K562 (cell line): ENCODE measurements around the gene KCNN4. TPM values are rescaled to one million over a fixed set of nuclear protein-coding genes. Genes with fewer than 3 reads are reported as not detected.
A peak's percentile ranks its signal among the peaks of the same experiment; 100 is the strongest.

ENCODE experiments used
- ADNP ChIP-seq: fragments of 200-800 bp; sonication (Bioruptor generic); IDR thresholded peaks from 2 replicates; pipeline ENCODE4 v1.6.1; 2016; ENCODE audit warnings: missing genetic modification characterization, missing compliant biosample characterization
- BCOR ChIP-seq: fragments of 450-650 bp; IDR thresholded peaks from 2 replicates; pipeline ENCODE4 v1.6.1; 2016
- BRD4 ChIP-seq: fragments of 200-600 bp; sonication (generic); IDR thresholded peaks from 2 replicates; pipeline ENCODE4 v1.6.1; 2017; ENCODE audit warnings: inconsistent platforms
- CEBPG ChIP-seq, 3 experiments: fragments of 200-800 bp in 1 of 3; sonication (Bioruptor generic) in 1 of 3; sonication (generic) in 1 of 3; formaldehyde crosslinking in 1 of 3; IDR thresholded peaks in 2 of 3; conservative IDR thresholded peaks in 1 of 3; 2 replicates each; pipeline versions ENCODE4 v1.6.1 to v1.8.0; 2016 to 2022; ENCODE audit warnings: missing compliant biosample characterization in 2 of 3, missing genetic modification characterization in 2 of 3, mild to moderate bottlenecking in 1 of 3, missing genetic modification reagents in 1 of 3
- EWSR1 ChIP-seq: fragments of 450-650 bp; IDR thresholded peaks from 2 replicates; pipeline ENCODE4 v1.6.1; 2018; ENCODE audit warnings: borderline replicate concordance, mild to moderate bottlenecking, low read depth, moderate library complexity; ENCODE audit not compliant: partially characterized antibody
- HDGF ChIP-seq: fragments of 450-650 bp; IDR thresholded peaks from 2 replicates; pipeline ENCODE4 v1.6.1; 2016
- KHSRP ChIP-seq: fragments of 450-650 bp; IDR thresholded peaks from 2 replicates; pipeline ENCODE4 v1.6.1; 2017
- LCOR ChIP-seq: sonication (generic); formaldehyde crosslinking; IDR thresholded peaks from 2 replicates; pipeline ENCODE4 v1.8.0; 2022; ENCODE audit warnings: mild to moderate bottlenecking, missing genetic modification reagents
- MTA2 ChIP-seq: fragments of 450-650 bp; IDR thresholded peaks from 2 replicates; pipeline ENCODE4 v1.6.1; 2016; ENCODE audit warnings: low read depth
- NCOA1 ChIP-seq: fragments of 450-650 bp; IDR thresholded peaks from 2 replicates; pipeline ENCODE4 v1.6.1; 2016; ENCODE audit warnings: low read depth
- PHB2 ChIP-seq: fragments of 450-650 bp; IDR thresholded peaks from 2 replicates; pipeline ENCODE4 v1.6.1; 2017; ENCODE audit warnings: low read depth
- RBM22 ChIP-seq: fragments of 200-400 bp; formaldehyde crosslinking; IDR thresholded peaks from 2 replicates; pipeline ENCODE4 v1.6.1; 2018; ENCODE audit warnings: low read length, low read depth; ENCODE audit not compliant: poor library complexity, severe bottlenecking
- RCOR1 ChIP-seq, 2 experiments: IDR thresholded peaks; 2 replicates each; pipeline ENCODE4 v1.6.1; 2012; ENCODE audit warnings: low read depth in 2 of 2, low read length in 2 of 2, borderline replicate concordance in 1 of 2, improper control_type of control experiment in 1 of 2
- TCF7 ChIP-seq: sonication (generic); IDR thresholded peaks from 2 replicates; pipeline ENCODE4 v1.6.1; 2016; ENCODE audit warnings: antibody characterized with exemption, borderline replicate concordance
- polyA plus RNA-seq, 8 experiments: library from polyadenylated mRNA; depleted of rRNA in 4 of 8; stranded (reverse) in 5 of 8; unstranded in 3 of 8; fragments of >200 nt; fragmentation: Nextera tagmentation in 2 of 8; fragmentation: Illumina TruSeq in 1 of 8; extraction: Ambion mirVana in 2 of 8; extraction: Trizol in 1 of 8; gene quantifications; 2 replicates each; pipeline versions ENCODE4 v1.2.1 to v1.2.3, GENCODE V29; 2011 to 2014; ENCODE audit warnings: inconsistent platforms in 1 of 8, missing spikeins in 1 of 8
- total RNA-seq, 7 experiments: library from RNA; depleted of rRNA in 6 of 7; stranded (reverse); fragments of >200 nt in 6 of 7; fragmentation: Illumina TruSeq in 2 of 7; extraction: Trizol in 2 of 7; gene quantifications; 2 replicates each; pipeline versions ENCODE4 v1.2.1 to v1.2.3, GENCODE V29; 2011 to 2021; ENCODE audit warnings: low replicate concordance in 1 of 7
- TF ChIP-seq, protein P1 (sequence below): fragments of 250-450 bp; sonication (Bioruptor Pico); IDR thresholded peaks from 2 replicates; pipeline ENCODE4 v1.4.0; 2020; ENCODE audit warnings: mild to moderate bottlenecking
- TF ChIP-seq, protein P2 (sequence below): fragments of 250-450 bp; sonication (Bioruptor Pico); IDR thresholded peaks from 2 replicates; pipeline ENCODE4 v1.8.0; 2021; ENCODE audit warnings: moderate library complexity, mild to moderate bottlenecking, inconsistent platforms
- TF ChIP-seq, protein P3 (sequence below): fragments of 250-450 bp; sonication (Bioruptor Pico); IDR thresholded peaks from 2 replicates; pipeline ENCODE4 v1.4.0; 2020
- TF ChIP-seq, protein P4 (sequence below): IDR thresholded peaks from 2 replicates; pipeline ENCODE4 v1.6.1; 2011; ENCODE audit warnings: borderline replicate concordance, low read depth, mild to moderate bottlenecking, moderate library complexity, low read length; ENCODE audit not compliant: insufficient read depth, poor library complexity, severe bottlenecking
- TF ChIP-seq, protein P5 (sequence below): fragments of 250-450 bp; sonication (Bioruptor Pico); IDR thresholded peaks from 2 replicates; pipeline ENCODE4 v1.5.0; 2021
- TF ChIP-seq, protein P6 (sequence below): sonication (generic); formaldehyde crosslinking; IDR thresholded peaks from 2 replicates; pipeline ENCODE4 v1.5.0; 2020; ENCODE audit warnings: missing genetic modification reagents

Gene KCNN4
- total and polyA plus RNA-seq, 9 of the 15 experiments (the other 6 are each of a cell fraction or from before 2014, with no cell fraction given): 0.53 to 37.7 (median 25.9) TPM

DNA sequence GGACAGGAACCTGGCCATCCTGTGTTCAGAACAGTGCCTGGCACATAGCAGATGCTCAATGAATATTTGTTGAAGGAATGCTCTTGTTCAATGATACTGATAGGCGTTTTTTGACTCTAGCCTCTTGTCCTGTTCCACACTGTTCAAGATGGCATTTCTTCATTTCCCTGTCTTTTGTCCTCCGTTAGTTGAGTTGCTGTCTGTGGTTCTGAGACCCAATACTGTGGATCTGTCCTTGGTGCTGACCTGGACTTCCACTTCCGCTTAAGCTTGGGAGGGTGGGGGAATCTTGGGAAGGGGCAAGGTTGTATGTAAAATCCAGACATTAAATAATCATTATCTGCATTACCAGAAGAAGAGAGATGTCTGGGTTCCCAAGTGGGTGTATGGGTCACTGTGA, 8.3 kb upstream of the KCNN4 start (continued):
- TF ChIP-seq, protein P1, sequence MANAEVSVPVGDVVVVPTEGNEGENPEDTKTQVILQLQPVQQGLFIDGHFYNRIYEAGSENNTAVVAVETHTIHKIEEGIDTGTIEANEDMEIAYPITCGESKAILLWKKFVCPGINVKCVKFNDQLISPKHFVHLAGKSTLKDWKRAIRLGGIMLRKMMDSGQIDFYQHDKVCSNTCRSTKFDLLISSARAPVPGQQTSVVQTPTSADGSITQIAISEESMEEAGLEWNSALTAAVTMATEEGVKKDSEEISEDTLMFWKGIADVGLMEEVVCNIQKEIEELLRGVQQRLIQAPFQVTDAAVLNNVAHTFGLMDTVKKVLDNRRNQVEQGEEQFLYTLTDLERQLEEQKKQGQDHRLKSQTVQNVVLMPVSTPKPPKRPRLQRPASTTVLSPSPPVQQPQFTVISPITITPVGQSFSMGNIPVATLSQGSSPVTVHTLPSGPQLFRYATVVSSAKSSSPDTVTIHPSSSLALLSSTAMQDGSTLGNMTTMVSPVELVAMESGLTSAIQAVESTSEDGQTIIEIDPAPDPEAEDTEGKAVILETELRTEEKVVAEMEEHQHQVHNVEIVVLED (CRISPR knock-in tag): no peak
- no peak for TF ChIP-seq BCOR
- TF ChIP-seq LCOR (CRISPR knock-in tag): peak; percentile 95
- peak in 1 of 2 experiments; percentile 71; a peak in 1 of 4 replicates for TF ChIP-seq RCOR1 (IDR thresholded peaks at IDR 0.05; ENCODE audit: borderline replicate concordance in 1 of 2, low read depth in 2 of 2, low read length in 2 of 2)
- TF ChIP-seq EWSR1: no peak
- TF ChIP-seq HDGF: no peak
- no peak for TF ChIP-seq TCF7
- no peak for TF ChIP-seq KHSRP
- TF ChIP-seq BRD4: no peak
- TF ChIP-seq, protein P2, sequence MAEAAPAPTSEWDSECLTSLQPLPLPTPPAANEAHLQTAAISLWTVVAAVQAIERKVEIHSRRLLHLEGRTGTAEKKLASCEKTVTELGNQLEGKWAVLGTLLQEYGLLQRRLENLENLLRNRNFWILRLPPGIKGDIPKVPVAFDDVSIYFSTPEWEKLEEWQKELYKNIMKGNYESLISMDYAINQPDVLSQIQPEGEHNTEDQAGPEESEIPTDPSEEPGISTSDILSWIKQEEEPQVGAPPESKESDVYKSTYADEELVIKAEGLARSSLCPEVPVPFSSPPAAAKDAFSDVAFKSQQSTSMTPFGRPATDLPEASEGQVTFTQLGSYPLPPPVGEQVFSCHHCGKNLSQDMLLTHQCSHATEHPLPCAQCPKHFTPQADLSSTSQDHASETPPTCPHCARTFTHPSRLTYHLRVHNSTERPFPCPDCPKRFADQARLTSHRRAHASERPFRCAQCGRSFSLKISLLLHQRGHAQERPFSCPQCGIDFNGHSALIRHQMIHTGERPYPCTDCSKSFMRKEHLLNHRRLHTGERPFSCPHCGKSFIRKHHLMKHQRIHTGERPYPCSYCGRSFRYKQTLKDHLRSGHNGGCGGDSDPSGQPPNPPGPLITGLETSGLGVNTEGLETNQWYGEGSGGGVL: no peak
- TF ChIP-seq, protein P3, sequence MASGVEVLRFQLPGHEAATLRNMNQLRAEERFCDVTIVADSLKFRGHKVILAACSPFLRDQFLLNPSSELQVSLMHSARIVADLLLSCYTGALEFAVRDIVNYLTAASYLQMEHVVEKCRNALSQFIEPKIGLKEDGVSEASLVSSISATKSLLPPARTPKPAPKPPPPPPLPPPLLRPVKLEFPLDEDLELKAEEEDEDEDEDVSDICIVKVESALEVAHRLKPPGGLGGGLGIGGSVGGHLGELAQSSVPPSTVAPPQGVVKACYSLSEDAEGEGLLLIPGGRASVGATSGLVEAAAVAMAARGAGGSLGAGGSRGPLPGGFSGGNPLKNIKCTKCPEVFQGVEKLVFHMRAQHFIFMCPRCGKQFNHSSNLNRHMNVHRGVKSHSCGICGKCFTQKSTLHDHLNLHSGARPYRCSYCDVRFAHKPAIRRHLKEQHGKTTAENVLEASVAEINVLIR (CRISPR knock-in tag): no peak
- TF ChIP-seq MTA2: no peak
- TF ChIP-seq, protein P4, sequence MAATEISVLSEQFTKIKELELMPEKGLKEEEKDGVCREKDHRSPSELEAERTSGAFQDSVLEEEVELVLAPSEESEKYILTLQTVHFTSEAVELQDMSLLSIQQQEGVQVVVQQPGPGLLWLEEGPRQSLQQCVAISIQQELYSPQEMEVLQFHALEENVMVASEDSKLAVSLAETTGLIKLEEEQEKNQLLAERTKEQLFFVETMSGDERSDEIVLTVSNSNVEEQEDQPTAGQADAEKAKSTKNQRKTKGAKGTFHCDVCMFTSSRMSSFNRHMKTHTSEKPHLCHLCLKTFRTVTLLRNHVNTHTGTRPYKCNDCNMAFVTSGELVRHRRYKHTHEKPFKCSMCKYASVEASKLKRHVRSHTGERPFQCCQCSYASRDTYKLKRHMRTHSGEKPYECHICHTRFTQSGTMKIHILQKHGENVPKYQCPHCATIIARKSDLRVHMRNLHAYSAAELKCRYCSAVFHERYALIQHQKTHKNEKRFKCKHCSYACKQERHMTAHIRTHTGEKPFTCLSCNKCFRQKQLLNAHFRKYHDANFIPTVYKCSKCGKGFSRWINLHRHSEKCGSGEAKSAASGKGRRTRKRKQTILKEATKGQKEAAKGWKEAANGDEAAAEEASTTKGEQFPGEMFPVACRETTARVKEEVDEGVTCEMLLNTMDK: no peak
- TF ChIP-seq, protein P5, sequence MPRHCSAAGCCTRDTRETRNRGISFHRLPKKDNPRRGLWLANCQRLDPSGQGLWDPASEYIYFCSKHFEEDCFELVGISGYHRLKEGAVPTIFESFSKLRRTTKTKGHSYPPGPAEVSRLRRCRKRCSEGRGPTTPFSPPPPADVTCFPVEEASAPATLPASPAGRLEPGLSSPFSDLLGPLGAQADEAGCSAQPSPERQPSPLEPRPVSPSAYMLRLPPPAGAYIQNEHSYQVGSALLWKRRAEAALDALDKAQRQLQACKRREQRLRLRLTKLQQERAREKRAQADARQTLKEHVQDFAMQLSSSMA (CRISPR knock-in tag): no peak
- TF ChIP-seq, protein P6, sequence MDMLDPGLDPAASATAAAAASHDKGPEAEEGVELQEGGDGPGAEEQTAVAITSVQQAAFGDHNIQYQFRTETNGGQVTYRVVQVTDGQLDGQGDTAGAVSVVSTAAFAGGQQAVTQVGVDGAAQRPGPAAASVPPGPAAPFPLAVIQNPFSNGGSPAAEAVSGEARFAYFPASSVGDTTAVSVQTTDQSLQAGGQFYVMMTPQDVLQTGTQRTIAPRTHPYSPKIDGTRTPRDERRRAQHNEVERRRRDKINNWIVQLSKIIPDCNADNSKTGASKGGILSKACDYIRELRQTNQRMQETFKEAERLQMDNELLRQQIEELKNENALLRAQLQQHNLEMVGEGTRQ (CRISPR knock-in tag): peak; percentile 69; the same call in 1 of the 2 replicates
- peak; percentile 98 for TF ChIP-seq NCOA1
- no peak for TF ChIP-seq RBM22
- no peak for TF ChIP-seq ADNP (tag)
- no peak for TF ChIP-seq CEBPG (CRISPR knock-in tag; IDR thresholded peaks at IDR 0.05)
- TF ChIP-seq CEBPG (tag; conservative IDR thresholded peaks at IDR 0.05 in 1 of 2, IDR thresholded peaks at IDR 0.05 in 1 of 2): no peak
- no peak for TF ChIP-seq PHB2
